ENCODE results near the gene TAC3. TPM values are rescaled to one million over a fixed set of nuclear protein-coding genes. Genes with fewer than 3 reads are reported as not detected.
"Not testable (repeated sequence)": the region's sequence is repeated elsewhere in the genome, so short reads cannot be mapped to it uniquely, and the experiment has no call there.

Gene TAC3
- total RNA-seq: 1 to 10 TPM in 1 of 2 donors, under 1 TPM in 1; 0.50 to 1.7 TPM

GRCh38 chr12:57016348-57016747 is at the start of gene TAC3:
TSS of gene TAC3 (minus strand) at chr12:57016529. CDS start at chr12:57015797, 732 bp downstream.
- DNase-seq (ENCODE audit: low spot score in 2 of 2) (no peak), ATAC-seq (no peak)
- no peak within 1 kb of the TSS for H3K27ac Mint-ChIP-seq
- H3K36me3 Mint-ChIP-seq: no peaks in the 10 kb centered on the region
- no peaks in the 10 kb centered on the region for H3K9me3 Mint-ChIP-seq

- Mint-ChIP-seq H3K9me3 (peaks cover 0 to 5% of the 10 kb centered on the region in 2 donors), H3K36me3 (peaks cover 29 to 50% of the 10 kb centered on the region in 2 donors), H3K27ac (peak overlapping the region; percentile 89 to 94)
- peak; percentile 74 to 89 for ATAC-seq
- peak in 1 of 2 donors; percentile 39 for DNase-seq (ENCODE audit: low spot score in 2 of 2)
Observed at GRCh38 chr12:57063991-57064685, 47.8 kb upstream of the TAC3 start.

DNA sequence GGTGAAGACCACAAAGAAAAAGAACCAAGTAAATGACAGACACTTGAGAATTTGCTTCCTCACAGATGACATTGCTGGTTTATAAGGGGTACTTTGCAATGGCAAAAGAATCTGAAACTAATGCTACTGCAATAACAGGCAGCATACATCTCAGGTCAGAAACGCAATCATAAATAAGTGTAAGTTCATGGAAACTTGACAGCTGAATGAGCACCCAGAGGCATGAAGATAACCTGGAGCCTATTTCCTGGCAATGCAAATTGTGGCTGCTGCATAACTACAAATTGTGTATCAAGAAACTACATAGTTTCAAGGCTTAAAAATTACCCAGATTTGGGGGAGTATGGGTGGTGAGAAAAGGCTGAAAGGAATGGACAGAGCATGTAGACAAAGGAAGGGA is 42.1 kb upstream of the TAC3 start:
- Mint-ChIP-seq H3K36me3 (peaks cover 34 to 50% of the 10 kb centered on the region in 2 donors), H3K27ac (peak overlapping the region in 1 of 2 donors; percentile 84), H3K9me3 (no peaks in the 10 kb centered on the region)
- DNase-seq (ENCODE audit: low spot score in 2 of 2) (no peak), ATAC-seq (no peak)

- DNase-seq (ENCODE audit: low spot score in 2 of 2) (no peak), ATAC-seq (no peak)
- Mint-ChIP-seq H3K27ac (peak overlapping the region in 1 of 2 donors; percentile 51), H3K36me3 (peaks cover 30 to 55% of the 10 kb centered on the region in 2 donors), H3K9me3 (no peaks in the 10 kb centered on the region)
Observed at GRCh38 chr12:57057067-57057751, 40.9 kb upstream of the TAC3 start.

DNA sequence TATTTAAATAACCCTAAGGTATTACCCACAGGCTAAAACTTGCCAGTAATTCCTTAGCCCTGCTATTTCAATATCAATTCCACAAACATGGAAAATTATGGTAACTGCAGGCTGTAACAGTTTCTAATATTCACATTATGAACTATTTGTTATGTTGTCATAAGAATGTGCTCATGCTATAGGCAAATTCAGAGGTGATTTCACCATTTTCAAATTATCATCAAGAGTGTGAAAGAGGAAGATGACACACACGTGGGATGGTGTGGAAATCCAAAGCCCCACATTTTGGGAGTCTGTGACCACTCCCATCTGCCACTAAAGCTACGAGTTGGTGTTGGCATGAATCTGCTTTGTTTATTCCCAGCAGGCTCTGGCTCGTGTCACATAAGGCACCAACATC is 39.5 kb upstream of the TAC3 start:
- Mint-ChIP-seq H3K9me3 (no peaks in the 10 kb centered on the region), H3K27ac (no peak overlapping the region), H3K36me3 (peaks cover 29 to 51% of the 10 kb centered on the region in 2 donors)
- ATAC-seq (no peak), DNase-seq (ENCODE audit: low spot score in 2 of 2) (no peak)

DNA sequence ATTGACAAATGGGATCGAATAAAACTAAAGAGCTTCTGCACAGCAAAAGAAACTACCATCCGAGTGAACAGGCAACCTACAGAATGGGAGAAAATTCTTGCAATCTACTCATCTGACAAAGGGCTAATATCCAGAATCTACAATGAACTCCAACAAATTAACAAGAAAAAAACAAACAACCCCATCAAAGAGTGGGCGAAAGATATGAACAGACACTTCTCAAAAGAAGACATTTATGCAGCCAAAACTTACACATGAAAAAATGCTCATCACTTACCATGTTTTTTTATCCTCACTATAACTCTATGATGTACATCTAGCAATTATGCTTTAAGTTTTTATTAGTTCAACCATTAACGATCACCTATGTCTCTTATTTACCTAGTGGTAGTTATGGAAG is 37.6 kb upstream of the TAC3 start:
- not testable (repeated sequence) for H3K9me3 Mint-ChIP-seq; ATAC-seq; H3K27ac Mint-ChIP-seq; DNase-seq (ENCODE audit: low spot score in 2 of 2)
- H3K36me3 Mint-ChIP-seq: peaks cover 19 to 35% of the 10 kb centered on the region in 2 donors

DNA sequence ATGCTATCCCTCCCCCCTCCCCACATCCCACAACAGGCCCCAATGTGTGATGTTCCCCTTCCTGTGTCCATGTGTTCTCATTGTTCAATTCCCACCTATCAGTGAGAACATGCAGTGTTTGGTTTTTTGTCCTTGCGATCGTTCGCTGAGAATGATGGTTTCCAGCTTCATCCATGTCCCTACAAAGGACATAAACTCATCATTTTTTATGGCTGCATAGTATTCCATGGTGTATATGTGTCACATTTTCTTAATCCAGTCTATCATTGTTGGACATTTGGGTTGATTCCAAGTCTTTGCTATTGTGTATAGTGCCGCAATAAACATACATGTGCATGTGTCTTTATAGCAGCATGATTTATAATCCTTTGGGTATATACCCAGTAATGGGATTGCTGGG is 36.8 kb upstream of the TAC3 start:
- ATAC-seq: not testable (repeated sequence)

GRCh38 chr12:57051011-57051410 is 34.7 kb upstream of the TAC3 start:
- Mint-ChIP-seq H3K9me3 (peaks cover 0 to 4% of the 10 kb centered on the region in 2 donors), H3K27ac (no peak overlapping the region), H3K36me3 (peaks cover 5 to 25% of the 10 kb centered on the region in 2 donors)
- ATAC-seq: no peak
- no peak for DNase-seq (ENCODE audit: low spot score in 2 of 2)

More for the DNA sequence above, 36.8 kb upstream of the TAC3 start:
- H3K36me3 Mint-ChIP-seq: peaks cover 11 to 28% of the 10 kb centered on the region in 2 donors
- not testable (repeated sequence) for DNase-seq (ENCODE audit: low spot score in 2 of 2); H3K9me3 Mint-ChIP-seq; H3K27ac Mint-ChIP-seq

GRCh38 chr12:57049890-57050289 is 33.6 kb upstream of the TAC3 start, which contains the start of gene MYO1A:
TSS of gene MYO1A (minus strand) at chr12:57050129. CDS start at chr12:57048323, 1,806 bp downstream.
- Mint-ChIP-seq H3K36me3 (peaks cover 5 to 25% of the 10 kb centered on the region in 2 donors), H3K27ac (peak within 1 kb of the TSS in 1 of 2 donors; percentile 13), H3K9me3 (peaks cover 0 to 4% of the 10 kb centered on the region in 2 donors)
- no peak for DNase-seq (ENCODE audit: low spot score in 2 of 2)
- no peak for ATAC-seq

DNA sequence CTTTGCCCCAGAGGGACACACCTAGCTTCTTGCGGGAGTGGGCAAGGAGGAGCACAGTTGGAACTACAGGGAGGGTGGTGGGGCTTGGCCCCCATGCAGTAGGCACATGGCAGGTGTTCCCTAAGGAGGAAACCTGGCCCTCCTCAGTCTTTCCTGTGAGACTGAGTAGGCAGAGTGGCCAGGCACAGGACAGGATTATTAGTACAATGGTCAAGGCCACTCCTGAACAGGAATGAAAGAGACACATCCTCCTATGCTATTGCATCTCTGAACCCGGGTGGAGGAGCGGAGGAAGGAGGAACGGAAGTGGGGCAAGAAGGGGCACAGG is 32.8 kb upstream of the TAC3 start:
- H3K36me3 Mint-ChIP-seq: peaks cover 5 to 20% of the 10 kb centered on the region in 2 donors
- ATAC-seq (no peak), DNase-seq (ENCODE audit: low spot score in 2 of 2) (no peak)
- H3K27ac Mint-ChIP-seq: peak overlapping the region in 1 of 2 donors; percentile 13
- H3K9me3 Mint-ChIP-seq: peaks cover 0 to 4% of the 10 kb centered on the region in 2 donors

GRCh38 chr12:57048423-57049118 is 32.2 kb upstream of the TAC3 start:
- Mint-ChIP-seq H3K36me3 (peaks cover 5 to 15% of the 10 kb centered on the region in 2 donors), H3K27ac (peak overlapping the region in 1 of 2 donors; percentile 88), H3K9me3 (peaks cover 0 to 4% of the 10 kb centered on the region in 2 donors)
- DNase-seq (ENCODE audit: low spot score in 2 of 2) (no peak), ATAC-seq (no peak)

DNA sequence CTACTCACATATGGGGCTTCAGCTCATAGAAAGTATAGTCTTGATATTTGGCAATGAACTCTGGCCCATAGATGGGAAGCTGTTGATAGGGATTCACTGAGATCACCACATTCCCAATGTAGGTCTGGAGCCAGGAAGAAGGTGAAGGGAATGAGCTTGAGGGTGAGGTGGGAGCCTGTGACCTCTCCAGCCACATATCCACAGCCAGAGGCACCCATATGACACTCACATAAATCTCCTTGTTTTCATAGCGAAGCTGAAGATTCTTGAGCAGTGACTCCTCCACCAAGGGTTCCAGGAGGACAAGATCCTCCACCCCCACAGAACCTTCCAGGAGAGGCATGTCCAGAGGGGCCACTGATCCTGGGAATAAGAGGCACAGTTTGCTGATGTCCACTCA is 31.7 kb upstream of the TAC3 start:
- Mint-ChIP-seq H3K36me3 (peaks cover 5 to 10% of the 10 kb centered on the region in 2 donors), H3K9me3 (peaks cover 0 to 4% of the 10 kb centered on the region in 2 donors), H3K27ac (peak overlapping the region; percentile 77 to 88)
- DNase-seq (ENCODE audit: low spot score in 2 of 2) (no peak), ATAC-seq (no peak)

DNA sequence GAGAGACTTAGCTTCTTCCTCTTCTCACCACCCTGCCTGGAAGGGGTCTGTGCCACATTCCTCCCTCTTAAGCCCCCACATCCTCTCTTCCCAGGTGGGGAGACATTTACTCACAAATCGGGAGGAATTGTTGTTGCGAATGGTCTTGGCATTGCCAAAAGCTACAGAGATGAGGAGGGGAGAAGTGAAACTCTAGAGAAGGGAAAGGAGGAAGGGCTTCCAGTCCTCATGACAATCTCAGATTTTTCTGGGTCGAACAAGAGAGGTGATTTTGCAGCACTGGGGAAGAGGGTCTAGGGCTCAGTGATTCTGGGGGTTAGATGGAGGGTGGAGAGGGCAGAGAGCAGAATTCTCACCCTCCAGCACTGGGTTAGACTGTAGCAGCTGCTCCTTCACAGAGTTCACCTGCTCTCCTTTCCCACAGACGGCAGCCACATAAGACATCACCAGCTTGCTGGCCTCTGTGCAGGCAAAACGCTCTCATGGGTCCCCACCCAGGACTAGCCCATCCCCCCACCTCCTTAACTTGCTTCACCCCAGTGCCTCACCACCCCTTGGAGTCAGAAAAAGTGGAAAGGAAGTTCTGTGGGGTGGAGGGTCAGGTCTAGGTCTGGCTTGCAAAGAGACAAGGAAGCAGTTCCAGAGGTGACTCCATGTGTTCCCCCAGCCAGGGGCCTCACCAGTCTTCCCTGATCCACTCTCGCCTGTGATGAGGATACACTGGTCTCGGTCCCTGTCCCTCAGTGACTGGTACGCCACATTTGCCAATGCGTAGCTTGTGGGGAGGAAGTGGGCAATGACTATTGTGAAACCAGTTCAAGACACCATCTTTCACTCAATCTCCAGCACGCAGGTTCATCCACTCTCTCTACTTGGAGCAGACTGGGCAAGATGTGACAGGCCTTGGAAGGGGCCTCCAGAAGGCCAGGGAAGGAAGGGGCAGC is 30.9 kb upstream of the TAC3 start:
- Mint-ChIP-seq H3K36me3 (peaks cover 5 to 10% of the 10 kb centered on the region in 2 donors), H3K9me3 (peaks cover 0 to 4% of the 10 kb centered on the region in 2 donors), H3K27ac (peak overlapping the region; percentile 77 to 88)
- DNase-seq (ENCODE audit: low spot score in 2 of 2) (peak; percentile 50 to 82), ATAC-seq (peak; percentile 87 to 97)

- Mint-ChIP-seq H3K36me3 (peaks cover 5 to 10% of the 10 kb centered on the region in 2 donors), H3K27ac (peak overlapping the region in 1 of 2 donors; percentile 88), H3K9me3 (peaks cover 0 to 4% of the 10 kb centered on the region in 2 donors)
- DNase-seq (ENCODE audit: low spot score in 2 of 2) (no peak), ATAC-seq (no peak)
Observed at GRCh38 chr12:57046086-57046791, 29.9 kb upstream of the TAC3 start.

- Mint-ChIP-seq H3K9me3 (peaks cover 0 to 4% of the 10 kb centered on the region in 2 donors), H3K27ac (peak overlapping the region in 1 of 2 donors; percentile 48), H3K36me3 (peaks cover 5 to 10% of the 10 kb centered on the region in 2 donors)
- DNase-seq (ENCODE audit: low spot score in 2 of 2) (no peak), ATAC-seq (no peak)
Observed at GRCh38 chr12:57044889-57045288, 28.6 kb upstream of the TAC3 start.
